Panc1 (cell line): ENCODE measurements around the gene CLTB.

ENCODE experiments used
- POLR2AphosphoS5 ChIP-seq: IDR thresholded peaks from 2 replicates; pipeline ENCODE4 v1.6.1; 2012; ENCODE audit warnings: mild to moderate bottlenecking, low read depth, low read length, moderate library complexity
- TF ChIP-seq, protein P1 (sequence below): fragments of 450-650 bp; IDR thresholded peaks from 2 replicates; pipeline ENCODE4 v1.5.1; 2017; ENCODE audit warnings: mild to moderate bottlenecking
- TF ChIP-seq, protein P2 (sequence below), 2 experiments: IDR thresholded peaks; 2 replicates each; pipeline ENCODE4 v1.6.1; 2011 to 2012; ENCODE audit warnings: low read depth in 2 of 2, control low read depth in 1 of 2, low read length in 1 of 2, mild to moderate bottlenecking in 1 of 2, moderate library complexity in 1 of 2; ENCODE audit not compliant: insufficient read depth in 1 of 2

DNA sequence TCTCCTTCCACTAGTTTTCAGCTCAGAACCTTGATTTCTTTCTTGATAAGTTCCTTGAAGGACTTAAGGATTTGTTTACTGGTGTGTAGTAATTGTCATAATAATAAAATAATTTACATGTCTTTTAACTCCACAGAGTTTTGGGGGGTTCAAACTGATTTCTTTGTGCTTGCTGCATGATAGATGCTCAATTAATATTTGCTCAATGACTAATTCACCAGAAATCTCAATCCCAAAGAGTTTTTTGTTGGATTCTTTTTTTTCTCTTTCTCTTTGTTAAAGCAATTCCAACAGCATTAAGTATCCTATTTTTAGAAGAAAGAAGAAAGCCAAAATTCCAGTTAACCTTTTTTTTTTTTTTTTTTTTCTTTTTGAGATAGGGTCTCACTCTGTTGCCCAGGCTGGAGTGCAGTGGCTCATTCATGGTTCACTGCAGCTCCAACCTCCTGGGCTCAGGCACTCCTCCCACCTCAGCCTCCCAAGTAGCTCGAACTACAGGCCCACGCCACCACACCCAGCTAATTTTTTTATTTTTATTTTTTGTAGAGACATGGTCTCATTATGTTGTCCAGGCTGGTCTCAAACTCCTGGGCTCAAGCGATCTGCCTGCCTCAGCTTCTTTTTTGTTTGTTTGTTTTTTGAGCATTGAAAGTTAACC lies 42.7 kb upstream of the CLTB start:
- TF ChIP-seq, protein P1, sequence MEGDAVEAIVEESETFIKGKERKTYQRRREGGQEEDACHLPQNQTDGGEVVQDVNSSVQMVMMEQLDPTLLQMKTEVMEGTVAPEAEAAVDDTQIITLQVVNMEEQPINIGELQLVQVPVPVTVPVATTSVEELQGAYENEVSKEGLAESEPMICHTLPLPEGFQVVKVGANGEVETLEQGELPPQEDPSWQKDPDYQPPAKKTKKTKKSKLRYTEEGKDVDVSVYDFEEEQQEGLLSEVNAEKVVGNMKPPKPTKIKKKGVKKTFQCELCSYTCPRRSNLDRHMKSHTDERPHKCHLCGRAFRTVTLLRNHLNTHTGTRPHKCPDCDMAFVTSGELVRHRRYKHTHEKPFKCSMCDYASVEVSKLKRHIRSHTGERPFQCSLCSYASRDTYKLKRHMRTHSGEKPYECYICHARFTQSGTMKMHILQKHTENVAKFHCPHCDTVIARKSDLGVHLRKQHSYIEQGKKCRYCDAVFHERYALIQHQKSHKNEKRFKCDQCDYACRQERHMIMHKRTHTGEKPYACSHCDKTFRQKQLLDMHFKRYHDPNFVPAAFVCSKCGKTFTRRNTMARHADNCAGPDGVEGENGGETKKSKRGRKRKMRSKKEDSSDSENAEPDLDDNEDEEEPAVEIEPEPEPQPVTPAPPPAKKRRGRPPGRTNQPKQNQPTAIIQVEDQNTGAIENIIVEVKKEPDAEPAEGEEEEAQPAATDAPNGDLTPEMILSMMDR, result no peak
- TF ChIP-seq, protein P2, sequence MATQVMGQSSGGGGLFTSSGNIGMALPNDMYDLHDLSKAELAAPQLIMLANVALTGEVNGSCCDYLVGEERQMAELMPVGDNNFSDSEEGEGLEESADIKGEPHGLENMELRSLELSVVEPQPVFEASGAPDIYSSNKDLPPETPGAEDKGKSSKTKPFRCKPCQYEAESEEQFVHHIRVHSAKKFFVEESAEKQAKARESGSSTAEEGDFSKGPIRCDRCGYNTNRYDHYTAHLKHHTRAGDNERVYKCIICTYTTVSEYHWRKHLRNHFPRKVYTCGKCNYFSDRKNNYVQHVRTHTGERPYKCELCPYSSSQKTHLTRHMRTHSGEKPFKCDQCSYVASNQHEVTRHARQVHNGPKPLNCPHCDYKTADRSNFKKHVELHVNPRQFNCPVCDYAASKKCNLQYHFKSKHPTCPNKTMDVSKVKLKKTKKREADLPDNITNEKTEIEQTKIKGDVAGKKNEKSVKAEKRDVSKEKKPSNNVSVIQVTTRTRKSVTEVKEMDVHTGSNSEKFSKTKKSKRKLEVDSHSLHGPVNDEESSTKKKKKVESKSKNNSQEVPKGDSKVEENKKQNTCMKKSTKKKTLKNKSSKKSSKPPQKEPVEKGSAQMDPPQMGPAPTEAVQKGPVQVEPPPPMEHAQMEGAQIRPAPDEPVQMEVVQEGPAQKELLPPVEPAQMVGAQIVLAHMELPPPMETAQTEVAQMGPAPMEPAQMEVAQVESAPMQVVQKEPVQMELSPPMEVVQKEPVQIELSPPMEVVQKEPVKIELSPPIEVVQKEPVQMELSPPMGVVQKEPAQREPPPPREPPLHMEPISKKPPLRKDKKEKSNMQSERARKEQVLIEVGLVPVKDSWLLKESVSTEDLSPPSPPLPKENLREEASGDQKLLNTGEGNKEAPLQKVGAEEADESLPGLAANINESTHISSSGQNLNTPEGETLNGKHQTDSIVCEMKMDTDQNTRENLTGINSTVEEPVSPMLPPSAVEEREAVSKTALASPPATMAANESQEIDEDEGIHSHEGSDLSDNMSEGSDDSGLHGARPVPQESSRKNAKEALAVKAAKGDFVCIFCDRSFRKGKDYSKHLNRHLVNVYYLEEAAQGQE (IDR thresholded peaks at IDR 0.05; ENCODE audit: insufficient read depth in 1 of 2, low read depth in 2 of 2, low read length in 1 of 2), result no peak
- TF ChIP-seq POLR2AphosphoS5, result no peak
